Gastrocnemius medialis (tissue), 4 donors: ENCODE data around the gene PI16. TPM values are rescaled to one million over a fixed set of nuclear protein-coding genes. Genes with fewer than 3 reads are reported as not detected.

Experiments
- ATAC-seq, 2 donors: fragments of 150-250 bp; one replicate each; pipeline ENCODE4 v1.9.1; 2016
- DNase-seq, 2 donors: peaks; one replicate each; pipeline ENCODE4 v3.0.0-alpha.2; 2019
- H3K27ac ChIP-seq, 4 donors: fragments of 200-600 bp; sonication (generic); 1 replicate in 1 of 4; 2 replicates in 3 of 4; pipeline ENCODE4 v1.5.1; 2016 to 2018; ENCODE audit warnings: mild to moderate bottlenecking in 2 of 4, moderate library complexity in 1 of 4
- H3K27me3 ChIP-seq, 3 donors: fragments of 200-600 bp; sonication (generic) in 2 of 3; 1 replicate in 1 of 3; 2 replicates in 2 of 3; pipeline versions ENCODE4 v1.5.1 to v1.6.0; 2016 to 2019; ENCODE audit warnings: mild to moderate bottlenecking in 1 of 3, moderate library complexity in 1 of 3
- H3K36me3 ChIP-seq, 2 donors: fragments of 200-600 bp; sonication (generic) in 1 of 2; one replicate each; pipeline ENCODE4 v1.5.1; 2017 to 2018
- H3K4me1 ChIP-seq, 2 donors: fragments of 200-600 bp; sonication (generic) in 1 of 2; one replicate each; pipeline ENCODE4 v1.5.1; 2016 to 2017; ENCODE audit warnings: mild to moderate bottlenecking in 2 of 2
- H3K4me3 ChIP-seq, 4 donors: fragments of 200-600 bp; sonication (generic) in 3 of 4; 1 replicate in 1 of 4; 2 replicates in 3 of 4; pipeline ENCODE4 v1.5.1; 2016 to 2019; ENCODE audit warnings: mild to moderate bottlenecking in 2 of 4
- H3K9me3 ChIP-seq, 3 donors: fragments of 200-600 bp; sonication (generic) in 2 of 3; 1 replicate in 1 of 3; 2 replicates in 2 of 3; pipeline ENCODE4 v1.5.1; 2016 to 2019
- CTCF ChIP-seq, 5 experiments: fragments of 450-650 bp in 3 of 5; fragments of 200-600 bp in 2 of 5; sonication (generic) in 2 of 5; IDR thresholded peaks in 4 of 5; conservative IDR thresholded peaks in 1 of 5; 1 replicate in 4 of 5; 2 replicates in 1 of 5; pipeline ENCODE4 v1.5.1; 2016 to 2019; ENCODE audit warnings: antibody characterized with exemption in 5 of 5, mild to moderate bottlenecking in 3 of 5, moderate library complexity in 3 of 5
- POLR2A ChIP-seq, 2 donors: fragments of 450-650 bp; IDR thresholded peaks; one replicate each; pipeline ENCODE4 v1.6.1; 2017; ENCODE audit warnings: antibody characterized with exemption in 2 of 2, mild to moderate bottlenecking in 2 of 2, moderate library complexity in 2 of 2
- in situ Hi-C, 4 donors: fragments of 200-750 bp; cut with MboI; loops; one replicate each; pipeline versions ENCODE4 v1.15.0 to v1.8.0; 2017; ENCODE audit warnings: low sequenced_read_pairs in 4 of 4
- intact Hi-C: fragments of 100-400 bp; cut with DNase I; formaldehyde crosslinking; loops from one replicate; pipeline ENCODE4 v1.15.1; 2023; ENCODE audit warnings: low total_unique reads
- total RNA-seq, 4 donors: library from RNA; depleted of rRNA; stranded (reverse); fragments of >200 nt; gene quantifications; one replicate each; pipeline versions ENCODE4 v1.1.0 to v1.2.3, GENCODE V29; 2016

PI16 gene
- total RNA-seq, 4 donors from 2014 or later: 0.87 to 3.2 (median 2.5) TPM

- in situ Hi-C loops (no loop called here), intact Hi-C loops (no loop called here)
- no peak for DNase-seq
- TF ChIP-seq POLR2A (IDR thresholded peaks at IDR 0.05): no peak
- no peak for TF ChIP-seq CTCF (IDR thresholded peaks at IDR 0.05 in 4 of 5, conservative IDR thresholded peaks at IDR 0.05 in 1 of 5)
- Histone ChIP-seq H3K9me3 (no peaks in the 10 kb centered on the region), H3K36me3 (no peaks in the 10 kb centered on the region), H3K27ac (no peak overlapping the region), H3K4me1 (no peaks in the 10 kb centered on the region), H3K27me3 (no peaks in the 10 kb centered on the region), H3K4me3 (no peak overlapping the region)
- no peak for ATAC-seq
Measured at GRCh38 chr6:36957773-36958271, 3.3 kb downstream of the PI16 start.

GRCh38 chr6:36958775-36959554 lies 4.4 kb downstream of the PI16 start:
- Histone ChIP-seq H3K27me3 (no peaks in the 10 kb centered on the region), H3K4me3 (no peak overlapping the region), H3K36me3 (no peaks in the 10 kb centered on the region), H3K9me3 (no peaks in the 10 kb centered on the region), H3K27ac (no peak overlapping the region), H3K4me1 (no peaks in the 10 kb centered on the region)
- DNase-seq (no peak), ATAC-seq (no peak)
- no peak for TF ChIP-seq CTCF (IDR thresholded peaks at IDR 0.05 in 4 of 5, conservative IDR thresholded peaks at IDR 0.05 in 1 of 5)
- TF ChIP-seq POLR2A (IDR thresholded peaks at IDR 0.05): no peak
- in situ Hi-C loops (no loop called here), intact Hi-C loops (no loop called here)

- H3K36me3 ChIP-seq: no peaks in the 10 kb centered on the region
- intact Hi-C loops: no loop called here
- no peak overlapping the region for H3K4me3 ChIP-seq
- no peaks in the 10 kb centered on the region for H3K9me3 ChIP-seq
- no peak for ATAC-seq
- H3K27me3 ChIP-seq: no peaks in the 10 kb centered on the region
- TF ChIP-seq CTCF (IDR thresholded peaks at IDR 0.05 in 4 of 5, conservative IDR thresholded peaks at IDR 0.05 in 1 of 5): no peak
- TF ChIP-seq POLR2A (IDR thresholded peaks at IDR 0.05): no peak
- in situ Hi-C loops: no loop called here
- no peak overlapping the region for H3K27ac ChIP-seq
- H3K4me1 ChIP-seq: no peaks in the 10 kb centered on the region
- DNase-seq: no peak
Measured at GRCh38 chr6:36959555-36960250, 5.2 kb downstream of the PI16 start.

GRCh38 chr6:36961441-36962435 lies 7.2 kb downstream of the PI16 start:
- in situ Hi-C loops (no loop called here), intact Hi-C loops (no loop called here)
- Histone ChIP-seq H3K27ac (no peak overlapping the region), H3K27me3 (no peaks in the 10 kb centered on the region), H3K36me3 (no peaks in the 10 kb centered on the region), H3K9me3 (no peaks in the 10 kb centered on the region), H3K4me1 (no peaks in the 10 kb centered on the region), H3K4me3 (no peak overlapping the region)
- ATAC-seq: no peak
- DNase-seq: no peak
- no peak for TF ChIP-seq POLR2A (IDR thresholded peaks at IDR 0.05)
- TF ChIP-seq CTCF (IDR thresholded peaks at IDR 0.05 in 4 of 5, conservative IDR thresholded peaks at IDR 0.05 in 1 of 5): no peak
